Peyer's patch (tissue), 4 donors: Measurements from ENCODE around the gene KRTAP12-2. TPM values are rescaled to one million over a fixed set of nuclear protein-coding genes. Genes with fewer than 3 reads are reported as not detected.

ENCODE experiments used
- DNase-seq, 3 donors: peaks; one replicate each; pipeline ENCODE4 v3.0.0-alpha.2; 2017 to 2019
- H3K27ac ChIP-seq, 4 donors: fragments of 200-600 bp; sonication (generic); one replicate each; pipeline ENCODE4 v1.5.1; 2016 to 2019
- H3K27me3 ChIP-seq, 2 donors: fragments of 200-600 bp; sonication (generic); one replicate each; pipeline ENCODE4 v1.5.1; 2019
- H3K36me3 ChIP-seq, 3 donors: fragments of 200-600 bp; sonication (generic); one replicate each; pipeline ENCODE4 v1.5.1; 2016 to 2019
- H3K4me1 ChIP-seq, 4 donors: fragments of 200-600 bp; sonication (generic); one replicate each; pipeline ENCODE4 v1.5.1; 2016 to 2019
- H3K4me3 ChIP-seq, 4 donors: fragments of 200-600 bp; sonication (generic); 1 replicate in 3 of 4; 2 replicates in 1 of 4; pipeline ENCODE4 v1.5.1; 2016 to 2019; ENCODE audit warnings: mild to moderate bottlenecking in 1 of 4
- H3K9me3 ChIP-seq, 4 donors: fragments of 200-600 bp; sonication (generic); one replicate each; pipeline ENCODE4 v1.5.1; 2016 to 2019; ENCODE audit warnings: mild to moderate bottlenecking in 1 of 4
- POLR2A ChIP-seq, 2 donors: fragments of 450-650 bp; IDR thresholded peaks; one replicate each; pipeline ENCODE4 v1.5.1; 2017; ENCODE audit warnings: antibody characterized with exemption in 2 of 2, mild to moderate bottlenecking in 2 of 2, moderate library complexity in 2 of 2
- total RNA-seq, 4 donors: library from RNA; depleted of rRNA; stranded (reverse); fragments of >200 nt; gene quantifications; one replicate each; pipeline ENCODE4 v1.1.0, GENCODE V29; 2016
- TF ChIP-seq, protein P1 (sequence below), 6 experiments: fragments of 450-650 bp in 4 of 6; fragments of 200-600 bp in 2 of 6; sonication (generic) in 1 of 6; IDR thresholded peaks; one replicate each; pipeline ENCODE4 v1.5.1; 2017 to 2019; ENCODE audit warnings: antibody characterized with exemption in 6 of 6, mild to moderate bottlenecking in 3 of 6, moderate library complexity in 1 of 6

The KRTAP12-2 gene
- total RNA-seq, 4 donors from 2014 or later = not detected

GRCh38 chr21:44684483-44684882, 17.8 kb upstream of the KRTAP12-2 start:
- TF ChIP-seq POLR2A (IDR thresholded peaks at IDR 0.05) = no peak
- TF ChIP-seq, protein P1, sequence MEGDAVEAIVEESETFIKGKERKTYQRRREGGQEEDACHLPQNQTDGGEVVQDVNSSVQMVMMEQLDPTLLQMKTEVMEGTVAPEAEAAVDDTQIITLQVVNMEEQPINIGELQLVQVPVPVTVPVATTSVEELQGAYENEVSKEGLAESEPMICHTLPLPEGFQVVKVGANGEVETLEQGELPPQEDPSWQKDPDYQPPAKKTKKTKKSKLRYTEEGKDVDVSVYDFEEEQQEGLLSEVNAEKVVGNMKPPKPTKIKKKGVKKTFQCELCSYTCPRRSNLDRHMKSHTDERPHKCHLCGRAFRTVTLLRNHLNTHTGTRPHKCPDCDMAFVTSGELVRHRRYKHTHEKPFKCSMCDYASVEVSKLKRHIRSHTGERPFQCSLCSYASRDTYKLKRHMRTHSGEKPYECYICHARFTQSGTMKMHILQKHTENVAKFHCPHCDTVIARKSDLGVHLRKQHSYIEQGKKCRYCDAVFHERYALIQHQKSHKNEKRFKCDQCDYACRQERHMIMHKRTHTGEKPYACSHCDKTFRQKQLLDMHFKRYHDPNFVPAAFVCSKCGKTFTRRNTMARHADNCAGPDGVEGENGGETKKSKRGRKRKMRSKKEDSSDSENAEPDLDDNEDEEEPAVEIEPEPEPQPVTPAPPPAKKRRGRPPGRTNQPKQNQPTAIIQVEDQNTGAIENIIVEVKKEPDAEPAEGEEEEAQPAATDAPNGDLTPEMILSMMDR (IDR thresholded peaks at IDR 0.05) = no peak
- Histone ChIP-seq H3K27ac (no peak overlapping the region), H3K36me3 (no peaks in the 10 kb centered on the region), H3K4me3 (no peak overlapping the region), H3K9me3 (no peaks in the 10 kb centered on the region), H3K4me1 (no peaks in the 10 kb centered on the region), H3K27me3 (no peaks in the 10 kb centered on the region)
- DNase-seq = no peak

GRCh38 chr21:44684077-44684476, 17.4 kb upstream of the KRTAP12-2 start:
- Histone ChIP-seq H3K36me3 (no peaks in the 10 kb centered on the region), H3K27ac (no peak overlapping the region), H3K9me3 (no peaks in the 10 kb centered on the region), H3K4me1 (no peaks in the 10 kb centered on the region), H3K4me3 (no peak overlapping the region), H3K27me3 (no peaks in the 10 kb centered on the region)
- no peak for DNase-seq
- no peak for TF ChIP-seq POLR2A (IDR thresholded peaks at IDR 0.05)
- TF ChIP-seq, protein P1 (IDR thresholded peaks at IDR 0.05) = no peak

- DNase-seq = no peak
Measured at GRCh38 chr21:44682580-44683151, 15.9 kb upstream of the KRTAP12-2 start.

DNA sequence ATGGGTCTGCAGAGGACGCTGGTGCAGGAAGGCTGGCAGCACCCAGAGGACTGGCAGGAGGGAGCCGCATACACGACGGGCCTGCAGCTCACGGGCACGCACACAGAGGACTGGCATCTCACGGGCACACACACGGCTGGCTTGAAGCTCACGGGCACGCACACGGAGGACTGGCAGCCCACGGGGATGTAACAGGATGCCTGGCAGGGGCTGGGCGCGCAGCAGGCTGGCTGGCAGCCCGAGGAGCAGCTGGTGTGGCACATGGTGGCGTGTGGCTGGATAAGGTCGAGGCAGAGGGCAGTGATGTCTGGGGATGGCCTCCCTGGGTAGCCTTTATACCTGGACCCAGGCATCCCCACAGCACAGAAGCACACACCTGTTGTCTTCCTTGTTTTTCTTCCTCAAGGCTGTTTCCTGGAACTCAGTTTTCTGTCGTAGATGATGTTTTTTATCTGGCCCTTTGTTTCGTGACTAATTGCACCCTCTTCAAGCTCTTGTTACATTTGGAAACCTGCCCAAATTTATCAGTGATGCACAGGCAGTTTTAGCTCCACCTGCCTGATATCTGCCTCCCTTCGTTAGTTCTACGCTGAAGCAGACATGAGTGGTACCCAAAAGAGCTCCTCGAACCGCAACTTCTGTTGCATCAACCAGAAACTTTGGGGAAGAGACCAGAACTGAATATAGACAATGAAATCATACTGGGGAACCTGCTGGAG, 15.3 kb upstream of the KRTAP12-2 start, which contains the start of gene KRTAP12-1:
KRTAP12-1 (minus strand) TSS at position 303 of the 719 bp plus-strand sequence; CDS start at position 263, 40 bp downstream.
- TF ChIP-seq, protein P1 (IDR thresholded peaks at IDR 0.05) = no peak
- TF ChIP-seq POLR2A (IDR thresholded peaks at IDR 0.05) = no peak
- no peak for DNase-seq
- H3K27me3 ChIP-seq = no peaks in the 10 kb centered on the region

More at GRCh38 chr21:44682580-44683151, 15.9 kb upstream of the KRTAP12-2 start:
- Histone ChIP-seq H3K27ac (no peak overlapping the region), H3K36me3 (no peaks in the 10 kb centered on the region), H3K4me3 (no peak overlapping the region), H3K27me3 (no peaks in the 10 kb centered on the region), H3K4me1 (no peaks in the 10 kb centered on the region), H3K9me3 (no peaks in the 10 kb centered on the region)
- TF ChIP-seq, protein P1 (IDR thresholded peaks at IDR 0.05) = no peak
- no peak for TF ChIP-seq POLR2A (IDR thresholded peaks at IDR 0.05)

GRCh38 chr21:44681152-44681551, 14.4 kb upstream of the KRTAP12-2 start:
- Histone ChIP-seq H3K9me3 (no peaks in the 10 kb centered on the region), H3K36me3 (no peaks in the 10 kb centered on the region), H3K27ac (no peak overlapping the region), H3K27me3 (no peaks in the 10 kb centered on the region), H3K4me1 (no peaks in the 10 kb centered on the region), H3K4me3 (no peak overlapping the region)
- no peak for TF ChIP-seq POLR2A (IDR thresholded peaks at IDR 0.05)
- TF ChIP-seq, protein P1 (IDR thresholded peaks at IDR 0.05) = no peak
- no peak for DNase-seq

More for the DNA sequence above, 15.3 kb upstream of the KRTAP12-2 start, which contains the start of gene KRTAP12-1:
- no peaks in the 10 kb centered on the region for H3K9me3 ChIP-seq
- H3K36me3 ChIP-seq = no peaks in the 10 kb centered on the region
- H3K4me3 ChIP-seq = no peak within 1 kb of the TSS
- H3K27ac ChIP-seq = no peak within 1 kb of the TSS
- no peaks in the 10 kb centered on the region for H3K4me1 ChIP-seq
